HepG2 (cell line): ENCODE results near the gene ANKHD1. TPM values are rescaled to one million over a fixed set of nuclear protein-coding genes. Genes with fewer than 3 reads are reported as not detected.

Experiments used
- CCAR2 ChIP-seq: fragments of 200-400 bp; formaldehyde crosslinking; optimal IDR thresholded peaks from 2 replicates; pipeline ENCODE3; 2018; ENCODE audit warnings: low read depth, mild to moderate bottlenecking, low read length, moderate library complexity
- FOXK1 ChIP-seq: sonication (generic); formaldehyde crosslinking; IDR thresholded peaks from 2 replicates; pipeline ENCODE4 v1.4.0; 2020; ENCODE audit warnings: low read depth, missing genetic modification reagents, borderline replicate concordance
- ISL2 ChIP-seq: sonication (generic); formaldehyde crosslinking; IDR thresholded peaks from 2 replicates; pipeline ENCODE4 v1.5.0; 2020; ENCODE audit warnings: missing genetic modification reagents
- MEF2D ChIP-seq: sonication (generic); formaldehyde crosslinking; IDR thresholded peaks from 2 replicates; pipeline ENCODE4 v1.5.1; 2020; ENCODE audit warnings: mild to moderate bottlenecking, missing genetic modification reagents
- MZF1 ChIP-seq: sonication (generic); formaldehyde crosslinking; IDR thresholded peaks from 2 replicates; pipeline ENCODE4 v1.8.1; 2023; ENCODE audit warnings: mild to moderate bottlenecking, missing genetic modification reagents, borderline replicate concordance
- NR2F2 ChIP-seq: IDR thresholded peaks from 2 replicates; pipeline ENCODE4 v1.6.1; 2012; ENCODE audit warnings: low read depth, inconsistent platforms, borderline replicate concordance
- PRDM10 ChIP-seq: sonication (generic); formaldehyde crosslinking; IDR thresholded peaks from 2 replicates; pipeline ENCODE4 v1.4.0; 2020; ENCODE audit warnings: low read depth, missing genetic modification reagents
- RBM22 ChIP-seq: fragments of 200-400 bp; formaldehyde crosslinking; optimal IDR thresholded peaks from 2 replicates; pipeline ENCODE3; 2017; ENCODE audit warnings: mild to moderate bottlenecking, low read length, moderate library complexity
- ZBTB33 ChIP-seq: sonication (generic); formaldehyde crosslinking; IDR thresholded peaks from 2 replicates; pipeline ENCODE4 v1.4.0; 2020; ENCODE audit warnings: missing genetic modification reagents
- ZBTB4 ChIP-seq: sonication (generic); formaldehyde crosslinking; IDR thresholded peaks from 2 replicates; pipeline ENCODE4 v1.4.0; 2020; ENCODE audit warnings: missing genetic modification reagents, mild to moderate bottlenecking, borderline replicate concordance
- ZEB1 ChIP-seq: IDR thresholded peaks from 2 replicates; pipeline ENCODE4 v1.6.1; 2012; ENCODE audit warnings: mild to moderate bottlenecking, low read depth, inconsistent platforms; ENCODE audit not compliant: insufficient replicate concordance
- ZGPAT ChIP-seq: IDR thresholded peaks from 2 replicates; pipeline ENCODE4 v1.6.1; 2016; ENCODE audit warnings: mild to moderate bottlenecking
- ZNF234 ChIP-seq: sonication (generic); formaldehyde crosslinking; conservative IDR thresholded peaks from 2 replicates; pipeline ENCODE4 v1.5.1; 2020; ENCODE audit warnings: mild to moderate bottlenecking, missing genetic modification reagents
- ZNF343 ChIP-seq: sonication (generic); formaldehyde crosslinking; IDR thresholded peaks from 2 replicates; pipeline ENCODE4 v1.4.0; 2020; ENCODE audit warnings: mild to moderate bottlenecking, missing genetic modification reagents
- ZNF362 ChIP-seq: sonication (generic); formaldehyde crosslinking; IDR thresholded peaks from 2 replicates; pipeline ENCODE4 v1.4.0; 2020; ENCODE audit warnings: missing genetic modification reagents, mild to moderate bottlenecking, borderline replicate concordance
- ZNF674 ChIP-seq: sonication (generic); formaldehyde crosslinking; IDR thresholded peaks from 2 replicates; pipeline ENCODE4 v1.5.0; 2020; ENCODE audit warnings: low read depth, mild to moderate bottlenecking, missing genetic modification reagents
- ZNF850 ChIP-seq: sonication (generic); formaldehyde crosslinking; conservative IDR thresholded peaks from 2 replicates; pipeline ENCODE4 v1.9.0; 2021; ENCODE audit warnings: mild to moderate bottlenecking, missing genetic modification reagents
- polyA plus RNA-seq, 8 experiments: library from polyadenylated mRNA; depleted of rRNA in 3 of 8; stranded (reverse) in 7 of 8; unstranded in 1 of 8; fragments of >200 nt; fragmentation: Illumina TruSeq in 4 of 8; extraction: Trizol in 4 of 8; gene quantifications; 2 replicates each; pipeline versions ENCODE4 v1.2.1 to v1.2.3, GENCODE V29; 2011 to 2016; ENCODE audit warnings: low read depth in 4 of 8, missing spikeins in 1 of 8, mixed read lengths in 1 of 8; ENCODE audit not compliant: insufficient read depth in 1 of 8
- total RNA-seq, 5 experiments: library from RNA; depleted of rRNA; stranded (reverse); fragments of >200 nt; fragmentation: Illumina TruSeq; extraction: Trizol; gene quantifications; 2 replicates each; pipeline ENCODE4 v1.2.3, GENCODE V29; 2016; ENCODE audit warnings: low read depth in 1 of 5

ANKHD1 gene
- total and polyA plus RNA-seq, 2 of the 13 experiments (the other 11 are each of a cell fraction or from before 2014, with no cell fraction given): 69.9 to 82.0 TPM

GRCh38 chr5:140362875-140363630, 38.6 kb upstream of the ANKHD1 start (continued):
- TF ChIP-seq ZBTB4 (no peak), MEF2D (CRISPR knock-in tag) (no peak), ZBTB33 (CRISPR knock-in tag) (no peak), CCAR2 (no peak), FOXK1 (no peak), ZNF674 (CRISPR knock-in tag) (no peak), ZNF234 (CRISPR knock-in tag) (no peak), ISL2 (no peak), ZGPAT (peak; percentile 65), ZNF343 (peak; percentile 86), ZNF850 (CRISPR knock-in tag) (no peak), ZEB1 (no peak), PRDM10 (CRISPR knock-in tag) (no peak), RBM22 (no peak), ZNF362 (CRISPR knock-in tag) (no peak), MZF1 (CRISPR knock-in tag) (no peak), NR2F2 (no peak)
